HG03139 (cell line): ENCODE results near the gene OIP5.
"Not testable (repeated sequence)": the region's sequence is repeated elsewhere in the genome, so short reads cannot be mapped to it uniquely, and the experiment has no call there.

ENCODE experiments used
- ATAC-seq: cut with Tn5 transposase; IDR thresholded peaks from one replicate; pipeline ENCODE4 v1.9.1; 2021; ENCODE audit not compliant: unreplicated experiment

The OIP5 gene

GRCh38 chr15:41332194-41333025, at the start of gene OIP5, which contains the start of gene NUSAP1:
Gene OIP5 (minus strand): TSS chr15:41332591. CDS start chr15:41332561, 30 bp downstream.
Gene NUSAP1 (plus strand): TSS chr15:41332881. CDS start chr15:41332958, 77 bp downstream.
- peak; percentile 79 for ATAC-seq

GRCh38 chr15:41377978-41378377, 45.6 kb upstream of the OIP5 start:
- no peak for ATAC-seq

GRCh38 chr15:41367418-41367817, 35.0 kb upstream of the OIP5 start:
- no peak for ATAC-seq

GRCh38 chr15:41354371-41354770, 22.0 kb upstream of the OIP5 start:
- no peak for ATAC-seq

- no peak for ATAC-seq
These were observed 17.8 kb upstream of the OIP5 start for GRCh38 chr15:41350057-41350717.

GRCh38 chr15:41347236-41347635, 14.8 kb upstream of the OIP5 start:
- no peak for ATAC-seq

- ATAC-seq = no peak
These were observed 9.1 kb upstream of the OIP5 start for GRCh38 chr15:41341519-41341918.

- ATAC-seq = no peak
These were observed 7.9 kb upstream of the OIP5 start for GRCh38 chr15:41340189-41340695.

GRCh38 chr15:41337631-41338522, 5.5 kb upstream of the OIP5 start:
- ATAC-seq = no peak

GRCh38 chr15:41337047-41337446, 4.7 kb upstream of the OIP5 start:
- no peak for ATAC-seq

GRCh38 chr15:41336549-41336948, 4.2 kb upstream of the OIP5 start:
- no peak for ATAC-seq

GRCh38 chr15:41334293-41335120, 2.1 kb upstream of the OIP5 start:
- no peak for ATAC-seq

GRCh38 chr15:41333026-41333562, 703 bp upstream of the OIP5 start:
- ATAC-seq = peak; percentile 26

GRCh38 chr15:41331833-41332193, 578 bp downstream of the OIP5 start:
- no peak for ATAC-seq

- ATAC-seq = no peak
These were observed 1.1 kb downstream of the OIP5 start for GRCh38 chr15:41331281-41331680.

GRCh38 chr15:41323611-41324010, 8.8 kb downstream of the OIP5 start:
- no peak for ATAC-seq

GRCh38 chr15:41320805-41321330, 11.5 kb downstream of the OIP5 start:
- not testable (repeated sequence) for ATAC-seq

GRCh38 chr15:41309226-41309905, 23.0 kb downstream of the OIP5 start:
- ATAC-seq = no peak

GRCh38 chr15:41307679-41308078, 24.7 kb downstream of the OIP5 start:
- ATAC-seq = no peak
